GM18507 (cell line): ENCODE data around the gene SEMA4C.

ENCODE experiments used
- DNase-seq: peaks from one replicate; pipeline ENCODE4 v3.0.0; 2011; ENCODE audit warnings: low read depth; ENCODE audit not compliant: insufficient read length; ENCODE audit errors: extremely low spot score
- FAIRE-seq: peaks from 2 replicates; lab custom pipeline; 2011; peaks lifted over from hg19 to GRCh38; lab: Jason Lieb, UNC

SEMA4C gene

DNA sequence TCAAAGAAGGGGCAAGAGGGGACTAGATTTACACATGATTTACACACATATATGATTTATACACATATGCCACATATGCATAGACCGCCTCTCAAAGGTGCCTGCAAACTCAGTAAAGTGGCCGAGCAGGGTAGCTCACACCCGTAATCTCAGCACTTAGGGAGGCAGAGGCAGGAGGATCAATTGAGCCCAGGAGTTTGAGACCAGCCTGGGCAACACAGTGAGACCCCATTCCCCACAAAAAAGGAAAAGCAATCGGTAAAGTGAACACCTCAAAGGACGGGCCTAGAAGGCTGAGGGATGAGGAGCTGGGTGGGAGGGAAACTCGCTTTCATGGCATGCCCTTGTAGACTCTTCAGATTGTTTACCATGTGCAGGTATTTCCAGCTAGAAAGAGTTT lies 17.2 kb downstream of the SEMA4C start:
- DNase-seq (no peak), FAIRE-seq (no peak)

DNA sequence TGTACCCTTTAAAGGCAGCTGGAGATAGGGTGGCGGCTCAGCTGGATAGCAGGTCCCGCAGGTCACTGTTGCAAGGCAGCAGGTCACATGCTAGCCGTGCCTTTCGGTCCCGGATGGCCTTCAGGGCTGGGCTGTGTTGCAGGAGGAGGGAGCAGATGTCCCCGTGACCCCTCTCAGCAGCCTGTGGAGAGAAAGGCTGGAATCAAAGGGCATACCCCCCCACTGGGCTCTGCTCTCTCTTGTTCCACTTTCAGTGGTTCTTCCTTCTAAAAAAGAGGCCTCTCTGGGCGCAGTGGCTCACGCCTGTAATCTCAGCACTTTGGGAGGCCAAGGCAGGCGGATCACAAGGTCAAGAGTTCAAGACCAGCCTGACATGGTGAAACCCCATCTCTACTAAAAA lies 21.6 kb downstream of the SEMA4C start:
- FAIRE-seq: no peak

DNA sequence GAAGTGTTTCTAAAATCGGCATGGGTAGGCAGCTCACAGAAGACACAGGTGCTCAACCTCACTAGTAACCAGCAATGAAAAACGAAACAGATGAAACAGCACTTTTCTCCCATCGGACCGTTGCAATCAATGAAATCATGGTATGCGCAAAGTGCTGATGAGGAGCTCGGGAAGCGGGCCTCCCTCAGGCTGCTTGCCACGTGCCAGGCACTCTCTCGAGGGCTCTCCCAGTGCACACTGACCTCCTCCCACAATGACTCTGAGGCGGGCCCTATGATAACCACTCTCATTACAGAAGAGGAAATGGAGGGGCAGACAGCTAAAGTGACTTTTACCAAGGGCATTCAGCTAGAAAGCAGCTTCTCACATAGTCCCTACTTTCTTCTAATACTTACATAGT lies 22.3 kb downstream of the SEMA4C start:
- no peak for DNase-seq
- no peak for FAIRE-seq

More for the DNA sequence above, 21.6 kb downstream of the SEMA4C start:
- DNase-seq: no peak

DNA sequence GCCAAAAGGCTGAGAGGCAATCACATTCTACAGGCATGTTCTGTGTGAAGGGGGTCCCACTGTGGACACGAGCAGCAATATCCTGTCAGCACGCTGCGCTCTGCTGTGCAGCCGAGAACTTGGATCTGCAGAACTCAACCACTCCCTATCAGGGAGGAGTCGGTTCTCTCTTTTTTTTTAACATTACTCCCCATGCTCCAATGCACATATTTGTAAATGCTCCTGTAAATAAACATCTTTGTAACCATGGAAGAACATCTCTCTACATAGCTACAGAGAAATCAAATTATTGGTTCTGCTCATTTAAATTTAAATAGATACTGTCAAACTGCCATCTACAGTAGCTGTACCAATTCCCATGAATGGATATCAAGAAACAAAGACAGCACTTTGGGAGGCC lies 23.1 kb downstream of the SEMA4C start:
- no peak for FAIRE-seq

DNA sequence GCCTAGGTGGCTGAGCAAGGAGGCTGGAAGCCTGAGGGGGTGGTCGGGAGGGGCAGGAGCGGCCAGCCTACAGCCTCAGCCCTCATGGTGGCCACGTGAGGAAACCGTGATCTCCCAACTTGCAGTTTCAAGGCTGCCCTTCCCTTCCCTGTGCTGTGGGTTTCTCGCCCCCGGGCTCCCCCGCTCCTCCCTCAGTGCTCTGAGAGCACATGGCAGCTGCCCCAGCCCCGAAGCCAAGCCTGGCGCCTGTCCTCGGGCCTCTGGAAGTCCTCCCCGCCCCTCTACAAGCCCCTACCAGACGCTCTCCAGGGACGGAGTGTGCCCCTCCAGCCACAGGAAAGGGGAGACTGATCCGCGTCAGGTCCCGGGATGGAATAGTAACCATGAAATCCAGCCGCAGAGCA lies 25.5 kb downstream of the SEMA4C start:
- FAIRE-seq (no peak), DNase-seq (no peak)

More for the DNA sequence above, 23.1 kb downstream of the SEMA4C start:
- DNase-seq: no peak

DNA sequence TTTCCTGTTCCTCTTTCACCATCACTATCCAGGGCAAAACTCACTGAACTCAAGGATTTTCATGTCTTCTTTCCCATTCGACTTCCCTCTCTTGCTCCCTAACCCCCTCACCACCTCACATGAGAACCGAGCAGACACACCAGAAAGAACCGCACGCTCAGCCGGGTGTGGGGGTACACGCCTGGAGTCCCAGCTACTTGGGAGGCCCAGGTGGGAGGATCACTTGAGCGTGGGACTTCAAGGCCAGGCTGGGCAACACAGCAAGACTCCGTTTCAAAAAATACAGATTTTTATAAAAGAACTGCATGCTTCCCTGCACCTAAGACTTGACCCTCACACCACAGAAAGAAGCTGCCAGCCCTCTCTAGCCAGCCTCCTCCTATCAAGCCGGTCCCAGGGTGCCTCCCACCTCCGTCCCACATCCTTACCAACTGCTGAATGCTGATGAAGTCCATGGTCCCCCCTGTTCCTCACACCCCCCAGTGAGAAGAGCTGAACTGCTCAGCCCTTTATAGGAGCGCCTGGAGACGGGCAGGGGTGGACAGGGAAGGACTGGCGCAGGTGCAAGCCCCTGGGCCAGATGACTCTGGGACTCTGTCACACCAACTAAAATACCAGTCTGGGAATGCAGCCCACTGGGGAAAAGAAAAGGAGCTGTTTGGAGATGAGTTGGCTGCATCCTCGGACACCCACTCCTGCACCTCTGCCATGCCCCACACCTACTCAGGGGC lies 26.2 kb downstream of the SEMA4C start, which contains the start of gene ANKRD23:
Gene ANKRD23 (minus strand): TSS at position 484 of the 731 bp plus-strand sequence. CDS start 29 bp downstream, at position 455.
- no peak for DNase-seq
- FAIRE-seq: no peak

DNA sequence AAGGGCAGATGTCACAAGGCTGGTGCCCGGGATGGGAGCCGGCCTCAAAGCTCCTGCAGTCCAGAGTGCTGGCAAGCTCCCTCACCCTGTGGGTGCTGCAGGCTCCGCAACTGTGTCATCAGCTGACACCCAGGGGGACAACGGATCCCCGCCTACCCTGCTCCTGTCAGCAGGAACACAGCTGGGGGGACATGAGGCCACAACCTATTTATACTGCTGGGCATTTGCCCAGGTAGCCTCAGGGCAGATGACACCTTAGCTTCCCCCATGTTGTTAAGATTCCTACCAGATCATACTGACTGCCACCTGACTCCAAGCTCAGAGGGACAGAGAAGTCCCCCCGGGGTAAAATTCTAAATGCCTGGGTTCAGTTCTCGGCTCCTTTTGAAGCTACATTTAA lies 27.3 kb downstream of the SEMA4C start:
- FAIRE-seq (no peak), DNase-seq (no peak)

DNA sequence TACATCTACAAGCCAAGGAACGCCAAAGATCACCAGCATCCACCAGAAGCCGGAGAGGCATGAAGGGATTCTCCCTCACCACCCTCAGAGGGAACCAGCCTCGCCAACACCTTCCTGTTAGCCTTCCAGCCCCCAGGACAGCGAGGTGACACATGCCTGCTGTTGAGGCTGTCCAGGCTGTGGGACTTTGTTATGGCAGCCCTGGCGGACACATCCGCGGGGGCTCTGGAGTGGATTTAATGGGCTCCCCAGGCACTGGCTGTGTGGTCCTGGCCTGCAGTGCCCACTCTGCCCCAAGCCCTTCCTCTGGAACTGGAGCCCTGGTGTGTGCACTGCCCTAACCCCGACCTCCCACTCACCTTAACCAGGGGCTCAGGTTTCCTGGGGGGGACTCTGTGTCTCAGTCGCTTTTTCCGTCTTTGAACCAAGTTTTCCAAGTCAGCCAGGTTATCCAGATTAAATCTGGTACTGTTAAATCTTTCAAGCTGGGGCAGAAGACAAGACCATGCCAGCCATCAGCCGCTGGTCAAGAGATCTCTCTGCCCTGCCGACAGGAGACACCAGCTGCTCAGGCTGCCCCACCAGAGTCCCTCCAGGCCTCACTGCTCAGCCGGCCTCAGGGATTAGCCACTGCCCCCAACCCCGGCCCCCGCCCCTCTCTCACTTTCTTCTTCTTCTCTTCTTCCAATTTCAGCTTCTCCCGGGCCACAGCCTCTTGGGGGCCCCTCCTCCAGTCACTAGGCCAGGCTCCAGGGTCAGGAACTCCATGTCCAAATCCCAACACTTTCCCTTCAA lies 28.0 kb downstream of the SEMA4C start:
- no peak for FAIRE-seq
- no peak for DNase-seq

DNA sequence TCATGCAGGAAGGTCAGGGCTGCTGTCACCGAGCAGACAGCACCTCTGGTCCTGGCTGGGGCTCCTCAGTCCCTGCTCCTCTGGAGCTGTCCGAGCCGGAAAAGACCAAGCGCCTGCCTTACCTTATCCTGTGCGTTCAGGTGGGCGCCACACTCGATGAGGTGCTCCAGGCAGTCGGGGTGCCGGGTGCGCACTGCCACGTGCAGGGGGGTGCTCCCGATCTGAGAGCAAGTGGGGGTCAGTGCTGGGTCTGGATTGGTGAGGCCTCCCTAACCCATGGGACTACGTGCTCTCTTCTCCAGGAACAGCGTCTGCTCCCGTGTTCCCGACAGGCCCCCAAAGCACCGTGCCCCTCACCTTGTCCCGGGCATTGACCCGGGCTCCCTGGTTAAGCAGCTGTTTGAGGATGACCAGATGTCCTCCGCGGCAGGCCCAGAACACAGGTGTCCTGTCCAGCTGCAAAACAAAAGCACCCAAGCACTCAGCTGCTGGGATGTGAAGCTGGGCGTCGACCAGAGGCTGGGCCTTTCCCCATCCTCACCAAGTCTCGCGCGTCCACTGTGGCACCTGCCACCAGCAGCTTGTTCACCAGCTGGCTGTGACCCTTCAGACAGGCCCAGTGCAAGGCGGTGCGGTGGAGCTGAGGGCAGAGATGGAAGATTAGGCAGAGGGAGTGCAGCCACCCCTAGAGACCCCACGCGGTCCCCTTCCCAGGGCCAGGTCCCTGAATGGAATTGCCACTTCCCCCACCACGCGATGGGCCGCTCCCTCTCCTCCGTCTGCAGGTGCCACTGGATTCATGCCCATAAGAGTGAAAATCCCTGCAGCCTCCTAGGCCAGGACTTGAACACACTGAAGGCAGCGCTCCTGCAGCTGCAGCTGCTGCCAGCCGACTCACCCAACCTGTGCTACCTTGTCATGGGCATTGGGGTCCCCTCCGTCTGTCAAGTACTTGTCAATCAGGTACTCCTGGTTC lies 29.7 kb downstream of the SEMA4C start:
- FAIRE-seq: no peak
- no peak for DNase-seq

DNA sequence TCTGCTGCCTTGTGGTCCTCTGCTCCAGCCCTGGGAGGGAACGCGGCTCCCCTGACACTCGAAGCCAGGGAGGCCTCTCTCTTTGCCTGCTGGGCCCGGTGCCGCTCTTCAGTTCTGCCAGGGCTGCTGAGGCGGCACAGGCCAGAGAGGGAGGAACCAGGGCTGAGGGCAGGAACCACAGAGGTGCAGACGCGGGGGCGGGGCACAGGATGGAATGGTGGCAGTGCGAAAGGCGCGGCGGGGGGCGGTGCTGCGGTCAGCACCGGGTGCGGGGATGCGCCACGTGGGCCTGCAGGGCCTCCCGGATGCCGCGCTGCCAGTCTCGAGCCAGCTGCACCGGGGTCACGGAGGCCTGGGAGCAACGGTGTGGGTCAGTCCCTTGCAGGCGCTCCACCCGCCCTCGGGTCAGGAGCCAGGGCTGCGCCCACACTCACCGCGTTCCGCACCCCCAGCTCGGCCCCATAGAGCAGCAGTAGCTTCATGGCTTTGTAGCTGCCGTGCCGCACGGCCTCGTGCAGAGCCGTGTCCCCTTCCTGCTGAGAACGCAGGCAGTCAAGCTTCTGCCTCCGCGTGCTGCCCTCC lies 30.5 kb downstream of the SEMA4C start:
- DNase-seq (peak; percentile 25), FAIRE-seq (peak; percentile 66)

DNA sequence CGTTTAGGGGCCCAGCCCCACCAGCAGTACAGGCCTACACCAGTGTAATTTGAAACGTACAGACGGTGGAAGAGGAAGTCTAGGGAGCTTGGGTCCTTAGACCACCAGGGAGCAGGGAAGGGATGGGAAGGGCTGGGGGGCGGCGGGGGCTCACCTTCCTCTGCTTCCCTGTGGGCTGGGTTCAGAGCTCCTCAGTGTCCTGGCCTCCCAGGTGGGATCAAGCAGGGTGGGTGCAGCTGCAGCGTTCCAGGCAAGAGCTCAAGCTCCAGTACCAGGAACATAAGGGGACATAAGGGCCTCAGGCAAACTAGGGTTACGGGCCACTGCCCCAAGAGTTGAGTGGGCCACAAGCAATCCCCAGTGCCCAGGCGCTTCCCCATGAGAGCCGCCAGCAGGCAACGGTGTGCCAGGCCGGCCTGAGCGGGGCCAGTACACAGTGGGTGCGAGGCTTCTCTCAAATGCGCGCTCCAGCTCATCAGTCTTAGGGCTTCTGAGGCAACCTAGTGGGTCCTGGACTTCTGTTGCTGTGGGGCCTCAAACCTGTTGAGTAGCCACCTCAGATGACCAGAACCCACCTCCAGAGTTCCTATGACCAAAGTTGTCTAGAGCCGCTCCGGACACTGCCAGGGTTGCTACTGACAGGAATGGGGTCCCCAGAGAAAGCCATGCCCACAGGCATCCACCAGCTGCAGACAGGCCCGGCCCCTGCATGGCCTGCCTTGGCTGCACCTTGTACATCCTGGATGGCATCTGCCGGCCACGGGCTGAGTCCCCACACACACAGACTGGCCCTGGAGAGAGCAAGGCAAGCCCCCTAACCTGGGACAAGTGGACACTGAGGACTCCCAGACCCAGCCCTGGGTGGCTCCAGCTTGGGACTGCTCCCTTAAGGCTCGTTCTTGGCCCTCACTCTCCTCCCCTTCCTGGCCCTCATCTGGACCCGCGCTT lies 31.3 kb downstream of the SEMA4C start:
- DNase-seq (no peak), FAIRE-seq (no peak)

DNA sequence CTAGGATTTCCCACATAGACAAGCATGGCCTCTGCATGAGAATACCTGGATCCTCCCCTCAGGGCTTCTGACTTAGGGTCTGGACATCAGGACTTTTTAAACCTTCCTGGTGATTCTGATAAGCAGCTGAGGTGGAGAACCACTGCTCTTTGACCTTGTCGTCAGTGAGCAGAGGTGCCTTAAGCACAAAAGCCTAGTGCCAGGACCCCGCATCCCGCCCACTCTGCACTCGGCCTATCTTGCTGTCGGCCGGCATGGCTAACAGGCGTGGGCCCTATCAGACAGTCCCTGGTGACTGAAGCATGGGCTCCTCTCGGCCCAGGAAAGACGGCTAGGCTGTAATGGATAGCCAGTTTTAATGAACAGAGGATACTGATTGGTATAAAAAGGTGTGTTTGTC lies 32.3 kb downstream of the SEMA4C start:
- no peak for FAIRE-seq
- no peak for DNase-seq

DNA sequence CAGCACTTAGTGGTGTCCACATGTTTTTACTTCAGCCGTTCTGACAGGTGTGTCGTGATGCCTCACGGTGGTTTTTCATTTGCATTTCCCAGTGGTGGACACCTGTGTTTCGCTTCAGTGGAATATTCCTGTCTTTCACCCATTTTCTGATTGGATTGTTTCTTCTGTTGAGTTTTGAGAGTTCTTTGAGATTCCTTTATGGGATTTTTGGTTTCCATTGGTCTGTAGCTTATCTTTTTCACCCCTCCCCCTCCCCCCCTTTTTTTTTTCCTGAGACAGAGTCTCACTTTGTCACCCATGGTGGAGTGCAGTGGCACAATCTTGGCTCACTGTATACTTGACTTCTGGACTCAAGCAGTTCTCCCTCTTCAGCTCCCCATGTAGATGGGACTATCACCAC lies 34.0 kb downstream of the SEMA4C start:
- FAIRE-seq (no peak), DNase-seq (no peak)

DNA sequence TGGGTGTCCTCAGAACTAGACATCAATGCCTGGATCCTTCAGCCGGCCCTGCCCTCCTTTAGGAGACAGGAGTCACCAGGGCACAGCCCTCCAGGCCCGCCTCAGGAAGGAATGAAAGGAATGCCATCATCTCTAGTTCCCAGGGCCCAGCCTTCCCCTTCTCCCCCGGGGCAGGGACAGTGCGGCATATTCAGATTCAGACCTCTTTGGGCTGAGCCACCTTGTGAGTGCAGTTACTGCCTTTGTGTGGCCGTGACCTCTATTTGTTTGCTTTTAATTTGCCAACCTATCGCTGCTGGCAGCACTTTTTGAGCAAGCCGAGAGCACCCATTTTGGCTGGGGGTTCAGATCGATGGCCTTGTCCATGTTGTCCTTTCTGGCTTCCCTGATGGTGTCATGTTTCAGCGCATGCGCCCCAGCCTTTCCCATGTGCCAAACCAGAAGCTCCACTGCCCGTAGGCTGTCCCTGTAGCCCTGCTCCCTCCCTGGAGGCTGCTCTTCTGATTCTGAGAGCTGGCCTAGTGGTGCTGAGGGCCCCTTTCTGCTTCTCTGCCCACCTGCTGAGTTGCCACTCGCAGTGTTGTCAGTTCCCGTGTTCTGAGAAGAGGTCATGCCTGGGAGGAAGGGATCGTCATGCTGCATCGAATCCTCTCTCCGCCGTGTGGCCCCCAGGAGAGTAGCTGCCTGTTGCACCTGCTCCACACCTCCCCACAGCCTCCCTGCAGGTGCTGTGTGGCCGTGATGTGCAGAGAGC lies 36.9 kb downstream of the SEMA4C start:
- FAIRE-seq (no peak), DNase-seq (no peak)

DNA sequence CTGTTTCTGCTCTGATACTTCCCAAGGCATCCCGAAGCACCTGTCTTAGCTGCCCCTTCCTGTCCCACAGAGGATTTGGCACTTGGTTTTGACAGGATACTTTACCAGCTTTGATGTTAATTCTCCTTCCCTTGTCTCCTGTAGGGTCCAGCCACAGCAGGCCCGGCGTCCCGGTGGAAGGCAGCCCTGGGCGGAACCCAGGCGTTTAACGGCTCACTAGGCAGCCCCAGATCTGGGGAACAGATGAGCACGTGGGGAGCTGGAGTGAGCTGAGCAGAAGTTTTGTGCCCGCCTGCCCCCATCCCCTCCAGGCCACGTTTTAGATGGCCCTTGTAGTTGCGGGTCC lies 37.5 kb downstream of the SEMA4C start:
- FAIRE-seq (no peak), DNase-seq (no peak)

DNA sequence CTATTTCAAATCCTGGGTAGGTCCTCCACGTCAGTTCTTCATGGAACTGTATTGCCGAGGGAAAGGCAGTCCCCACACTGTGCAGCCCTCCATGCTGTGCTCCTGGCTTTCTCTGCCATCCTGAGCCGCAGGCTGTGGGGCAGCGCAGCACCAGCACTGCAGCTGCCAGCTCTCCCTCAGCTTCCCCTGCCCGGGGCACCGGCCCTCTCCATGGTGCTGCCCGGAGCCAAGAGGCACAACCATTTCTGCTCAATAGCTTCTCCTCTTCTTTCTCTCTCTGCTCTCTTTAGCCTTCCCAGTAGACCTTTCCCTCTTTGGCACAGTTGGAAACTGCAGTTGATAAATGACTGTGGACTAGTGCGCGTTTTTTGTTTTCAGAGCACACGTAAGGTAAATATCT lies 38.2 kb downstream of the SEMA4C start:
- FAIRE-seq: no peak
- no peak for DNase-seq

DNA sequence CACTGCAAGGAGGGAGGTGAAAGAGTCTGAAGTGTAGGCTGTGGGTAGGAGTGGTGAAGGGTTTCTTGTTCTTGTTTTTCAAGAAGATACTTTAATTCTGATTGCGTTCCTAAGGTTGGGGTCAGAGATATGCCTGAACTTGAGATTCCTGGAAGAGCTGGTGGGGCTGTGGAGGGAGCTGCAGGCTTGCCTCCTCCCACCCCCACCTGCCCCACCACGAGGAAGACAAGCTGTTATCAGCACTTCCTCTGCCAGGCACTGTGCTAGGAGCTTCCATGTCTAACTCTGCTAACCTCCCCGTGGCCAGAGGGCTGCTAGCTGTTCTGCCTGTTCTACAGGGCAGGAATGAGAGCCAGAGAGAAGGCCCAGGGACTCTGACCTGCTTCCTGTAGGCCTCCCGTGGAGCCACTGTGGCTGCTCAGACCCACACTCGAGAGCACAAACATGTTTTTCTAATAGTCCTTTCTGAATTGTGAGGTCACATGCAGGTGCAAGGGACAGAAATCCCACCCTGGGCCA lies 39.8 kb downstream of the SEMA4C start:
- DNase-seq: no peak
- FAIRE-seq: no peak

DNA sequence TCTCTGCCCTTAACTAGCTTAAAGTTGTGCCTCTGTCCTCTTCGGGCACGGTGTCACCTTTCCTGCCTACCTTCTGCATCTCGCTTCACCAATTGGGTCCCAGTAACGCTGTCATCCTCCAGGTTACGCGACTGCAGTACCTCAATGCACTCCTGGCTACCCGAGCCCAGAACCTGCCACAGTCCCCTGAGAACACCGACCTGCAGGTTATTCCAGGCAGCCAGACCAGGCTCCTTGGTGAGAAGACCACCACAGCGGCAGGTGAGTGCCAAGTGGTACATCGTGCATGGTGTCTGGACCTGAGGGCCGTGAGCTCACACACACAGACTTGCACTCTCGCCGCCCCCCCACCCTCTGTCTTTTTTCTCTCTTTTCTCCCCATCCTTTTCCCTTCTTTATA lies 41.0 kb downstream of the SEMA4C start:
- DNase-seq: no peak
- no peak for FAIRE-seq
